NCI-H345 (cell line): ENCODE measurements around the gene SLC25A10.
"Not testable (repeated sequence)": the region's sequence is repeated elsewhere in the genome, so short reads cannot be mapped to it uniquely, and the experiment has no call there.

Experiments
- DNase-seq: peaks from one replicate; lab custom pipeline; 2025; lab: John Stamatoyannopoulos, UW

SLC25A10 gene

GRCh38 chr17:81722184-81723120 is 10.4 kb downstream of the SLC25A10 start:
- DNase-seq, result no peak

DNA sequence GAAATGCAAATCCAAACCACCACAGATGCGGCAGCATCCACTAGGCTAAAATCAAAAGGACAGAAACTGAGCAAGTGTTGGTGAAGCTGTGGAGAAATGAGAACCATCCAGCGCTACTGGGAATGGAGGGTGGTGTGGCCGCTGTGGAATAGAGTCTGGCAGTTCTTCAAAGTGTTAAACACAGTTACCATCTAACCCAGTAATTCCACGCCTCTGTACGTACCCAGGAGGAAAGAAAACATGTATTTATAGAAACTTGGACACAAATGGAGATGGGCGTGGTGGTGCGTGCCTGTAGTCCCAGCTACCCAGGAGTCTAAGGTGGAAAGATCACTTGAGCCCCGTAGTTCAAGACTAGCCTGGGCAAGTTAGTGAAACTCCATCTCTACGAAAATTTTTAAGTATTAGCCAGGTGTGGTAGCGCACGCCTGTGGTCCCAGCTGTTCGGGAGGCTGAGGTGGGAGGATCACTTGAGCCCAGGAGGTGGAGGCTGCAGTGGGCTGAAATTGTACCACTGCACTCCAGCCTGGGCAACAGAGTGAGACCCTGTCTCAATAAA is 11.6 kb downstream of the SLC25A10 start:
- no peak for DNase-seq

- no peak for DNase-seq
These were observed 13.4 kb downstream of the SLC25A10 start for GRCh38 chr17:81725439-81725838.

- DNase-seq, result no peak
These were observed 13.9 kb downstream of the SLC25A10 start for GRCh38 chr17:81726004-81726403.

DNA sequence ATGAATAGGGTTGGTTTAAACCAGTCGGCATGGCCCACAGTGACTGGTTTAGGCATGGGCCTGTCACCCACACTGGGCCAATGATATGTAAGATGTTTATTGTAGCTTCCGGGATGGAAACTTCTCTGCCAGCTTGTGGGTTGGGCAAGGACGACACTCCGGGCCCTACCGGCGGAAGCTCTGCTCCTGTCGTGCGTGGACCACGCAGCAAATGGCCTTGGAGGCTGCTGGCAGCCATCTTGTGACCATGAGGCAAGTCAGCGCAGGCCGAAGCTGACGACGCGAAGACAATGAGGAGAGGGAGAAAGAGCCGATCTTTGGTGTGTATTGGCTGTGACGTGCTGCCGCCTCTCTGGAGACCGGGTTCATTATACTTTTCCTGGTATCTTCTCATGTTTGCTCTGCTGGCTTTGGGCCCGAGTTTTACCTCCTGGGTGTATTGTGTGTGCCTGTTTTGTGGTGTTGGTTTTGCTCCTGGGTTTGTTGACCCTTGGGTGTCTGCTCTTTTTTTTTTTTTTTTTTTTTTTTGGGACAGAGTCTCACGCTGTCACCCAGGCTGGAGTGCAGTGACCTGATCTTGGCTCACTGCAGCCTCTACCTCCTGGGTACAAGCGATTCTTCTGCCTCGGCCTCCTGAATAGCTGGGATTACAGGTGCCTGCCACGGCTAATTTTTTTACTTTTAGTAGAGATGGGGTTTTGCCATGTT is 15.4 kb downstream of the SLC25A10 start:
- peak; percentile 93 for DNase-seq

GRCh38 chr17:81733507-81734404 is 21.7 kb downstream of the SLC25A10 start:
- peak; percentile 82 for DNase-seq

DNA sequence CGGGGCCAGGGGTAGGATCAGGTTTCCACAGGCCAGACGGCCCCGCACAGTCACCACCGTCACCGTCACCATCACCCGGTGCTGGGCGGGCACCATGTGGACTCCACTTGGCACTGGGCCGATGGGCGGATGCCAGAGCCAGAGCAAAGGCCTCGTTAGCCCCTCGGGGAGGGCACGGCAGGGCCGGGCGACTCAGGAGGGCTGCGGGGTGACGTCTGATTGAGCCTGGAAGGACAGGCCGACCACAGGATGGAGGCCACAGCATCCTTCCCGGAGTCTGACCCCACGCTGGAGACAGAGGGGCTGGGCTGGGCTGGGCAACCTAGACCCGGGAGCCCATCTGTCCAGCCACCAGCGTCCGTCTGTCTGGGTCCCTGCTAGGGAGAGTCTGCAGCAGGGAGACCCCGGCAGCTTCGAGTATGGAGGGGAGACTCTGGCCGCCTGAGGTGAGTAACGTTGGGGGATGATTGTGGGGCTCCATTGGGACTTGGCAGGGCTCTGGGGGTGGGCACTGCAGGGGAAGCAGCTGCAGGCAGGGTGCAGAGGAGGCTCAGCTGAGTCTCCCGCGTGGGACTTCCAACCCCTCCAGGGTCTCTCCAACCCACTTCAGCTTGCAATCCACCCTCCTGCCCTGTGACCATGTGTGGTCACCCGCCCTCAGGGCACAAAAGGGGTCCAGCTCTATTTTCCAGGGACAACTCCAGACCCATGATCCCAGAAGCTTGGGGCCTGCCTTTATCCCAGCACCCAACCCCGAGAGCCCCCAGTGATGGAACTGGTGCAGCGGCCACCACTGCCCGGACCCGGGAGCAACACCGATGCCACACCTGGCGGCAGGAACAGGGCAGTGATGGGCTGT is 22.6 kb downstream of the SLC25A10 start:
- no peak for DNase-seq

- DNase-seq, result peak; percentile 82
These were observed 23.4 kb downstream of the SLC25A10 start for GRCh38 chr17:81735264-81736102.

DNA sequence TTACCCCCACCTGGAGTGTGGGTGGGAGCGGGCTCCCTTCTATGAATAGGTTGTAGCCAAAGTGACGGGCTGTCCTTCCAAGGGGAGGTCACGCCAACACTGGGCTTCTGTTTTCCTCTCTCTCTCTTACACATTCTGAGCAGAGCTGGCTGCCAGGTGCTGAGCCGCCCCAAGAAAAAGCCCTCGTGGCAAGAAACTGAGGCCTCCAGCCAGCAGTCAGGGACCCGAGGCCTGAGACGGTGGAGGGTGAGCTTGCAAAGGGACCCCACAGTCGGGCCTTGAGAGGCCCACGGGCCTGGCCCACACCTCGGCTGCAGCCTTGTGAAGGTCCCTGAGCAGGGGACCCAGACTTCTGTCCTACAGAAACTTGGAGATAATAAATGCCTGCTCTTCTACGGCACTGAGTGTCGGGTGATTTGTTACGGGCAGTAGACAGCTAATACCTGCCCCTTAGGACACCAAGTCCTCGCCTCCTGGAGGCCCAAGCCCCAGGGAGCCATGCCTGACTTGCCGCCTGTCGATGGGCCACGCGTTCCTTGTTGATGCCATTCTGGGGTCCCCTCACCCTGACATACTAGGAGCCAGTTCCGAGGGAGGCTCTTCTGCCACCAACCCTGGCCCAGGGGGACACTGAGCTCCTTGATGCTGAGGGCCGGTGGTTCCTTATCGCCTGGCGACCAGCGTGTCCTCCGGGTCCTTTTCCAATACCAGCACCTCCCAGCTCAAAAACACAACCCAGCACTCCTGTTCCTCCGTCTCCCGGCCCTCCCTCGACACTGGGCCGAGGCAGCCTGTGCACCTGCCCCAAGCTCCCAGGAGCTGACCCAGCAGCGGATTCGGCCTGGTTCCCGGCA is 26.1 kb downstream of the SLC25A10 start:
- no peak for DNase-seq

DNA sequence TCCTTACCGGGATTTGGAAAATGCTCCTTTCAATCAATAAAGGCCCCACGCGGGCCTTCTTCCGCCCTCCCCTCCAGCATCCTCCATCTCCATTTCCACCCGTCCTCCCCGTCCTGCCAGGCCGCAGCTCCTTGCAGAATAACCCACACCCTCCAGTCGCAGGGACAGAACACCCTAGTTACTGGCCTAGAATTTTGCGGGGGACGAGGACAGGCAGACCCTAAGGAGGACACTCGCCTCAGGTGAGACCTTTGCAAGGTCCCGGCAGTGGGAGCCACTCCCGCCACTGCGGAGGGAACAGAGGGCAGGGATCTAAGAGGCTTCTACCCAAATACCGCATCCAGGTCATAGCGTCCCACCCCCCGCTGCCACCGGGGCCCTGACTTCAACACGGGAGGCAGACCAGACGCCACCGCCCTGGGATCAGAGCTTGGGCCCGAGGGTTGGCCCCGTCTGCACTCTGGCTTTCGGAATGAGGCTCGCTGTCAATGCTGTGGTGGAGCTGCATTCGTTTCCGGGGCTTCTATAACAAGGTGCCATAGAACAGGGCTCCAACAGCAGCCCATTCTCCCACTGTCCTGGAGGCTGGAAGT is 26.8 kb downstream of the SLC25A10 start:
- DNase-seq, result no peak

- not testable (repeated sequence) for DNase-seq
These were observed 27.5 kb downstream of the SLC25A10 start for GRCh38 chr17:81739593-81739992.

DNA sequence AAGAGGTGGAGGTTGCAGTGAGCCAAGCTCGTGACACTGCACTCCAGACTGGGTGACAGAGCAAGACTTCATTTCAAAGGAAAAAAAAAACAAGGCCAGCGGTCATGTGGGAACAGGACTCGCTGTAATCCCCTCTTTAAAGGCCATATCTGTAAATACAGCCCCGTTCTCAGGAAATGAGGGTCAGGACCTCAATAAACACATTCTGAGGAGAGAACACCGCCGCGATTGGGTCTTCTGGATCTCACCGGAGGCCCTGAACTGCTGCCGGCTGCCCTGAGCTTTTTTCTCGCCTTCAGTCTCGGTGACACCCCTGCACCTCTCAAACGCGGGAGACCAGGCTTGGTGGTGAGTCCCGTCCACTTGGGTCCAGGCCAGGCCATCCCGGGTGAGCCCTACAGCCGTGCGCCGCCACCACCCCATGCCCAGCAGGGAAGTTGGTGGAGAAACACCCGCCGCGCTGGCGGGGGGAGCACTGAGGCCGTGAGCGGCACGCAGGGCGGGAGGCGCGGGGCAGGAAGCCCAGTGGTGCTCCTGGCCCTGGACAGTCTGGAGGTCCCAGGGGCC is 28.4 kb downstream of the SLC25A10 start:
- no peak for DNase-seq

DNA sequence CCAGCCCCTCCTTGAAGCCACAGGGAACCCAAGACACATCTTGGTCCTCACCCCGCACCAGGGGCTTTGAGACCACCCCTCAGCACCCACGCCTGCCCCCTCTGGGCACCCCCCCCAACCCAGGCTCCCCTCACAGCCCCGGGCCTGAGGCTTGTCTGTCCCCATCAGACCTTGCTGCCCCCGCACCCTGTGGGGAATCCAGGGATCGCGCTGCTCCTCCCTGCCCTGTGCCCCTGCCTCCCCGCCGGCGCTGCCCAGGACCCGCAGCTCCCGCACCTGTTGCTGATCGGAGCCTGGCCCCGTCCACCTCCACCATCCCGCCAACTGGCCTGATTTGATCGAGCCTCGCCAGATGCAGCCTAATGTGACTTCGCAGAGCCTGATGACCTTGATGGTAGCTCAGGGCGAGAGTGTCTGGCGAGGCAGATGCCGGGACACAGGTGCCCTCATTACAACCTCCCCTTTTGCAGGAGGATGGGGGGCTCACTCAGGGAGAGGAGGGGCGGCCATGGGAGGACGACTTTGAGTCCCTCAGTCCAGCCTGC is 29.0 kb downstream of the SLC25A10 start:
- DNase-seq, result no peak

GRCh38 chr17:81741594-81742452 is 29.7 kb downstream of the SLC25A10 start:
- DNase-seq, result no peak
